ENCODE results near the gene CDK14. TPM values are rescaled to one million over a fixed set of nuclear protein-coding genes. Genes with fewer than 3 reads are reported as not detected.

Gene CDK14
- total and polyA plus RNA-seq, 2 donors (not counting 3 experiments of a cell fraction or from before 2014, with no cell fraction given), result 5.5 to 34.2 TPM

DNA sequence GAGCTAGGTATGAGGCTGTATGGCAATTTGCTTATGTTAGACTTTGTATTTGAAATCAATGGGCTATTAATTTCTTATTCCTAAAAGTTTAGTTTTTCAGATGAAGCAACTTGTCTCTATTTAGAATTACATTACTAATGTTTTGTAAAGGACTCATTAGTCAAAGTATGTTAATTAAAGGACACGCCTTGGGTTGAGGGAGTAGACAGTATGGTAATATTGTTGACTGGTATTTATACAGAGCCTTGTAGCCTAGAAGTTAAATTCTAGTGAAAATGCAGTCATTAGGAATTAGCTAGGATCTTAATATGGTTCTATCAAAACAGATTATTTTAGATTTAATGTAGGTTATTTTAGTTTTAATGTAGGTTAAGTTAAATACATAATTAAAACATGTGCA is 6.2 kb downstream of the CDK14 start:
- BruUV-seq (replicated peaks), result no TSS peak
- Histone ChIP-seq H3K4me1 (ENCODE audit: control insufficient read depth, extremely low read depth, insufficient read depth, low read length) (peaks cover 32% of the 10 kb centered on the region), H3K9ac (replicated peaks; ENCODE audit: extremely low read depth, insufficient read depth, low read length) (no peak overlapping the region), H3K36me3 (ENCODE audit: control insufficient read depth in 2 of 2, extremely low read depth in 1 of 2, insufficient read depth in 2 of 2, low read length in 2 of 2) (no peaks in the 10 kb centered on the region), H3K79me2 (ENCODE audit: control insufficient read depth, insufficient read depth, low read length) (peaks cover 56% of the 10 kb centered on the region), H4K20me1 (replicated peaks; ENCODE audit: control insufficient read depth, extremely low read depth, insufficient read depth, low read length) (no peaks in the 10 kb centered on the region), H3K4me3 (replicated peaks in 1 of 3; ENCODE audit: insufficient read depth in 1 of 3, low read depth in 1 of 3, low read length in 3 of 3) (no peak overlapping the region), H3K27ac (ENCODE audit: insufficient read depth, low read depth, low read length) (no peak overlapping the region), H3K9me3 (replicated peaks; ENCODE audit: control insufficient read depth, insufficient read depth, low read length) (no peaks in the 10 kb centered on the region), H3K4me2 (ENCODE audit: insufficient read depth, low read length) (no peak overlapping the region), H3K27me3 (ENCODE audit: control insufficient read depth in 2 of 2, insufficient read depth in 2 of 2, low read length in 2 of 2) (no peaks in the 10 kb centered on the region), H3K9me1 (replicated peaks; ENCODE audit: control insufficient read depth, extremely low read depth, insufficient read depth, low read length) (no peaks in the 10 kb centered on the region), H2AFZ (ENCODE audit: low read depth, low read length) (no peak overlapping the region)
- TF ChIP-seq EZH2 (IDR thresholded peaks at IDR 0.05; ENCODE audit: borderline replicate concordance, low read depth, low read length, severe bottlenecking) (no peak), MYC (IDR thresholded peaks at IDR 0.05; ENCODE audit: low read depth, low read length) (no peak), JUN (IDR thresholded peaks at IDR 0.05; ENCODE audit: borderline replicate concordance, insufficient read depth, insufficient read length, low read depth) (no peak), FOS (IDR thresholded peaks at IDR 0.05; ENCODE audit: borderline replicate concordance, insufficient read depth, low read length) (no peak), POLR2A (IDR thresholded peaks at IDR 0.05; ENCODE audit: low read depth, low read length) (no peak), POLR2AphosphoS5 (IDR thresholded peaks at IDR 0.05; ENCODE audit: insufficient read depth, low read depth, low read length) (no peak), GATA2 (IDR thresholded peaks at IDR 0.05; ENCODE audit: insufficient read depth, insufficient read length, low read depth, low read length) (no peak)
- TF ChIP-seq, protein P1, sequence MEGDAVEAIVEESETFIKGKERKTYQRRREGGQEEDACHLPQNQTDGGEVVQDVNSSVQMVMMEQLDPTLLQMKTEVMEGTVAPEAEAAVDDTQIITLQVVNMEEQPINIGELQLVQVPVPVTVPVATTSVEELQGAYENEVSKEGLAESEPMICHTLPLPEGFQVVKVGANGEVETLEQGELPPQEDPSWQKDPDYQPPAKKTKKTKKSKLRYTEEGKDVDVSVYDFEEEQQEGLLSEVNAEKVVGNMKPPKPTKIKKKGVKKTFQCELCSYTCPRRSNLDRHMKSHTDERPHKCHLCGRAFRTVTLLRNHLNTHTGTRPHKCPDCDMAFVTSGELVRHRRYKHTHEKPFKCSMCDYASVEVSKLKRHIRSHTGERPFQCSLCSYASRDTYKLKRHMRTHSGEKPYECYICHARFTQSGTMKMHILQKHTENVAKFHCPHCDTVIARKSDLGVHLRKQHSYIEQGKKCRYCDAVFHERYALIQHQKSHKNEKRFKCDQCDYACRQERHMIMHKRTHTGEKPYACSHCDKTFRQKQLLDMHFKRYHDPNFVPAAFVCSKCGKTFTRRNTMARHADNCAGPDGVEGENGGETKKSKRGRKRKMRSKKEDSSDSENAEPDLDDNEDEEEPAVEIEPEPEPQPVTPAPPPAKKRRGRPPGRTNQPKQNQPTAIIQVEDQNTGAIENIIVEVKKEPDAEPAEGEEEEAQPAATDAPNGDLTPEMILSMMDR (IDR thresholded peaks at IDR 0.05; ENCODE audit: extremely low read depth in 1 of 2, insufficient read depth in 1 of 2, low read depth in 1 of 2, low read length in 2 of 2), result no peak
- TF ChIP-seq, protein P2, sequence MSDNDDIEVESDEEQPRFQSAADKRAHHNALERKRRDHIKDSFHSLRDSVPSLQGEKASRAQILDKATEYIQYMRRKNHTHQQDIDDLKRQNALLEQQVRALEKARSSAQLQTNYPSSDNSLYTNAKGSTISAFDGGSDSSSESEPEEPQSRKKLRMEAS (IDR thresholded peaks at IDR 0.05; ENCODE audit: insufficient read depth, insufficient read length), result no peak
- dilution Hi-C loops (cut with MboI; ENCODE audit: extremely low pct_ligation_motif_present, low sequenced_read_pairs), result no loop called here
- DNase-seq (ENCODE audit: low read depth, low spot score), result no peak
- intact Hi-C loops (cut with micrococcal nuclease), result no loop called here
- ChIA-PET POLR2A (no interaction called here), CTCF (interaction anchor here (1.0 to 1.5 kb wide), 4 partner anchors 9 to 26 kb away, joined by 3 to 4 read pairs (median 4); no protein-coding TSS in a partner anchor)
- FAIRE-seq, result no peak
